ENCODE measurements around the gene NKD1. TPM values are rescaled to one million over a fixed set of nuclear protein-coding genes. Genes with fewer than 3 reads are reported as not detected.
"Not testable (repeated sequence)": the region's sequence is repeated elsewhere in the genome, so short reads cannot be mapped to it uniquely, and the experiment has no call there.

NKD1 gene
- total RNA-seq, 1 donor from 2014 or later, result 54.7 TPM

DNA sequence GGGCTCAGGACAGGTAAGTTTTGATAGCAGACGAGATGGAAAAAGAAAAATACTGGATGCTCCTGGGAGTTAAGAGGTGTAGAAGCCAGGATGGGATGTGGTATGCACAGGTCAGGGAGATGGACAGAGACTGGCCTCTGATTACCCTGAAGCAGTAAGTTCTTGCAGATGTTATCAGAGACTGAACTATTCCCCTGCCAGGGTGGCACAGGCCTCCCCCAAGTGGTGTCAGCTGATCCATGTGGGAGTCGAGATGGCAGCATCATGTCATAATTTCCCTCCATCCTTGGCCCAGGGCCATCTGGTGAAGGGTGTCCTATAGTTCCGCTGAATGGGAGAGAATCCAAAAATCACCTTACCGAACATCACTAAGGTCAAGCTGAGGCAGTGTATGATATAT, 14.1 kb upstream of the NKD1 start:
- H3K27me3 Mint-ChIP-seq (ENCODE audit: low read depth), result no peaks in the 10 kb centered on the region
- TF ChIP-seq, protein P1, sequence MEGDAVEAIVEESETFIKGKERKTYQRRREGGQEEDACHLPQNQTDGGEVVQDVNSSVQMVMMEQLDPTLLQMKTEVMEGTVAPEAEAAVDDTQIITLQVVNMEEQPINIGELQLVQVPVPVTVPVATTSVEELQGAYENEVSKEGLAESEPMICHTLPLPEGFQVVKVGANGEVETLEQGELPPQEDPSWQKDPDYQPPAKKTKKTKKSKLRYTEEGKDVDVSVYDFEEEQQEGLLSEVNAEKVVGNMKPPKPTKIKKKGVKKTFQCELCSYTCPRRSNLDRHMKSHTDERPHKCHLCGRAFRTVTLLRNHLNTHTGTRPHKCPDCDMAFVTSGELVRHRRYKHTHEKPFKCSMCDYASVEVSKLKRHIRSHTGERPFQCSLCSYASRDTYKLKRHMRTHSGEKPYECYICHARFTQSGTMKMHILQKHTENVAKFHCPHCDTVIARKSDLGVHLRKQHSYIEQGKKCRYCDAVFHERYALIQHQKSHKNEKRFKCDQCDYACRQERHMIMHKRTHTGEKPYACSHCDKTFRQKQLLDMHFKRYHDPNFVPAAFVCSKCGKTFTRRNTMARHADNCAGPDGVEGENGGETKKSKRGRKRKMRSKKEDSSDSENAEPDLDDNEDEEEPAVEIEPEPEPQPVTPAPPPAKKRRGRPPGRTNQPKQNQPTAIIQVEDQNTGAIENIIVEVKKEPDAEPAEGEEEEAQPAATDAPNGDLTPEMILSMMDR (conservative IDR thresholded peaks at IDR 0.05), result no peak
- H3K4me1 Mint-ChIP-seq, result peaks cover 13% of the 10 kb centered on the region
- H3K4me3 Mint-ChIP-seq, result no peak overlapping the region
- DNase-seq (ENCODE audit: low read depth, low spot score), result no peak
- peaks cover 4% of the 10 kb centered on the region for H3K36me3 Mint-ChIP-seq (ENCODE audit: low read depth)
- H3K27ac Mint-ChIP-seq (ENCODE audit: unreplicated experiment), result no peak overlapping the region
- H3K9me3 Mint-ChIP-seq, result peaks cover 12% of the 10 kb centered on the region

DNA sequence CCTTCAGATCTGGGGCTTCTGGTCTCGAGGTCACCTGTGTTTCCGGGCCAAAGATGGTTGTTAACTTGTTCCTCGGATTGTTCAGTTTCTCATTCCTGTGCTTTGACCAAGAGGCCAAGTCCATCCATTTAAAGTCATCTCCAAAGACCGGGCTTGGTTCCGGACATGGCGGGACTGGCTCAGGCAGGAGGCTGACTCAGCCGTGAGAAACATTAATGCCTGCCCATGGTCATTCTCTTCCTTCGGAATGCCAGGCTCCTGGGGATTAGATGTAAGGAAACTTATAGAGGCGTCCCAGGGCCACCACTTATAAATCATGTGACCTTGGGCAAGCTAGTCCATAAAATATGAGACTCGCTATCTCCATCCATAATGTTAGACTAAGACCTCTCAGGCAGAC, 13.6 kb upstream of the NKD1 start:
- peaks cover 17% of the 10 kb centered on the region for H3K4me1 Mint-ChIP-seq
- H3K27ac Mint-ChIP-seq (ENCODE audit: unreplicated experiment), result peak overlapping the region; percentile 13
- peaks cover 9% of the 10 kb centered on the region for H3K9me3 Mint-ChIP-seq
- peaks cover 4% of the 10 kb centered on the region for H3K36me3 Mint-ChIP-seq (ENCODE audit: low read depth)
- TF ChIP-seq, protein P1 (conservative IDR thresholded peaks at IDR 0.05), result no peak
- H3K4me3 Mint-ChIP-seq, result no peak overlapping the region
- no peak for DNase-seq (ENCODE audit: low read depth, low spot score)
- H3K27me3 Mint-ChIP-seq (ENCODE audit: low read depth), result no peaks in the 10 kb centered on the region

DNA sequence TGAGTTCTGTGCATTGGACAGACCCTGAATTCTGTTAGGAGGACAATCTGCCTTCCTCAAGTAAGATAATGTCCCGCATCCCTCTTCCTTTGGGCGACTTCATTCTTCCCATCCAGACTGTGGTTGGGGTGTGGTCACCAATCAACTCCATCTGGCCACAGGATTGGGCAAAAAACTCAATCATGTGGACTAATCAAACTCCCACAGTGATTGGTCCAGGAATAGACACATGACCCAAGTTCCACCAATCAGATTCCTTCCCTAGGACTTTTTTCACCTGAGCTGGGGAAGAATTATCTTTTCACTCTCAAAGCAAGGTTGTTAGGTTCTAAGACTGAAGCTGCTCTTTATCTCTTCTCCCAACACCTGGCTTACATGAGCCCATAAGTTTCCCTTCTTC, 13.2 kb upstream of the NKD1 start:
- Mint-ChIP-seq H3K36me3 (ENCODE audit: low read depth) (peaks cover 4% of the 10 kb centered on the region), H3K27ac (ENCODE audit: unreplicated experiment) (no peak overlapping the region), H3K4me1 (peaks cover 22% of the 10 kb centered on the region), H3K4me3 (no peak overlapping the region), H3K9me3 (peaks cover 7% of the 10 kb centered on the region), H3K27me3 (ENCODE audit: low read depth) (no peaks in the 10 kb centered on the region)
- TF ChIP-seq, protein P1 (conservative IDR thresholded peaks at IDR 0.05), result no peak
- DNase-seq (ENCODE audit: low read depth, low spot score), result no peak

DNA sequence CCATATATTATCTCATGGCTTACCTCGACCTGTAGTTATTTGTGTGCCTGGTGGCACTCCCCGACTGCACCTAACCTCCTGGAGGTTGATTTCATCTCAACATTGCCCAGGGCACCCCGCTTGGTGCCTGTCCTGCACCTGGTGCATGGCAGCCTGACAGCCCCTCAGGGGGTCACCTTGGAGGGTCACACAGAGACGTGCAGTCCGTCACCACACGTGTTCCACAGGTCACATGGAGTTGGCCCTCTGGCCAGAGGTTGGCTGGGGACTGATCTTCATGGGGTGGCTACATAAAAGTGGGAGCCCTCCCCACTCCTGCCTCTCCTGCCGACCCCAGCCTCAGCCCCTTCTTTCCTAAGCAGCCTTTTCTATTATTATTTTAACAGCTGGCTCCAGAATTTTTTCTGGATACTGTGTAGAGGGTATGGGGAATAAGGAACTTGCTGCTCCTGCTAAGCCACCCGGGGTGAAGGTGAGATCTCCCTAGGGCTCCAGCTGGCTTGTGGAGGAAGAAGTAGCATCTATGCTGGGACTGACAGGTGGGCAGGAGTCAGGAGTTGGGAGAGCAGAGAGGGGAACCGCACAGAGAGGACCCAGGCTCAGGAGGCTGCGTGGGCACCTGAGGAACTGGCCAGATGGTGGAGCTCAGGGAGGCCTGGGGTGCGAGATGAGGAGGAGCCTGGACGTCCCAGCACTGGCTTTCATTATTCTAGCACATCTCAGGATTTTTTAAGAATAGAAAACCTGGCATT, 12.5 kb upstream of the NKD1 start:
- DNase-seq (ENCODE audit: low read depth, low spot score), result no peak
- Mint-ChIP-seq H3K4me1 (peaks cover 29% of the 10 kb centered on the region), H3K4me3 (no peak overlapping the region), H3K27ac (ENCODE audit: unreplicated experiment) (peak overlapping the region; percentile 51), H3K9me3 (peaks cover 2% of the 10 kb centered on the region), H3K36me3 (ENCODE audit: low read depth) (no peaks in the 10 kb centered on the region), H3K27me3 (ENCODE audit: low read depth) (no peaks in the 10 kb centered on the region)
- TF ChIP-seq, protein P1 (conservative IDR thresholded peaks at IDR 0.05), result no peak

DNA sequence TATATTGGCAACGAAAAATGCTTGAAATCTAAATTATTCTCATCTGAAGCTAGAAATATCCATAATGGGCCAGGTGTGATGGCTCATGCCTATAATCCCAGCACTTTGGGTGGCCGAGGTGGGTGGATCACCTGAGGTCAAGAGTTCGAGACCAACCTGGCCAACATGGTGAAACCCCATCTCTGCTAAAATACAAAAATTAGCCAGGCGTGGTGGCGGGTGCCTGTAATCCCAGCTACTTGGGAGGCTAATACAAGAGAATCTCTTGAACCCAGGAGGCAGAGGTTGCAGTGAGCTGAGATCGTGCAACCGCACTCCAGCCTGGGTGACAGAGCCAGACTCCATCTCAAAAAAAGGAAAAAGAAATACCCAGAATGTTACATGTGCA, 11.9 kb upstream of the NKD1 start:
- H3K27me3 Mint-ChIP-seq (ENCODE audit: low read depth); H3K36me3 Mint-ChIP-seq (ENCODE audit: low read depth); H3K4me3 Mint-ChIP-seq; DNase-seq (ENCODE audit: low read depth, low spot score); H3K27ac Mint-ChIP-seq (ENCODE audit: unreplicated experiment); H3K9me3 Mint-ChIP-seq: not testable (repeated sequence)
- peaks cover 32% of the 10 kb centered on the region for H3K4me1 Mint-ChIP-seq

DNA sequence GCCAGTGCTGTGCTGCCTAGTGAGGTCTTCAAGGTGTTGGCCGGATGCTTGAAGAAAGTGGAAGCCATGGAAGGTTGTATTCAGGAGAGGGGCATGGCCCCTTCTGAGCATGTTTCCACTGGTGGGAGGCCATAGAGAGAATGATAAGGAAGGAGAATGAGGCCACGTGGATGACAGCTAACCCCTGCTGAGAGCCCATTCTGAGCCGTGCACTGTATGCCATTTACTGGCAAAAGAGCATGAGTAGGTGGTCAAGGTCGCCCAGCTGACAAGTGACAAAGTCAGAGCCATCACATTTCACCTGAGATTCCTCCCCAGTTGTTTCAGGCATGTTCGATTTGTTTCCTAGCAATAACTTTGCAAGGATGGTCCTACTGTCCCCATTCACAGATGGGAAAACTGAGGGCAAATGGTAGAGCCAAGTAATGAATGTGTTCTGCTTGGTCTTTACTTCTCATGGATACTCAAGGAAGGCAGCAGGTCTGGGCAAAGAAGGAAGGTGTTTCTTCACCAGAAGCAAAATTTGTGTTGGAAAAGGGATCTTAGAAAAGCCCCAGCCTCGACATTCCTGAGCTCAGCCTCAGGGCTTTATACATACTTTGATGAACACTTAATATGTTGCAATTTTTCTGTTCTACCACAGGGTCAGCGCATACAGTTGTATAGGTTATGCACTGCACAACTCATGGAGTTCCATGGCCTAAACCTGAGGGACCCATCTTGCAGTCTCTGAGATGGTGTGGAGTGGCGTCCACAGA, 10.5 kb upstream of the NKD1 start:
- Mint-ChIP-seq H3K36me3 (ENCODE audit: low read depth) (no peaks in the 10 kb centered on the region), H3K4me3 (peak overlapping the region; percentile 68), H3K27ac (ENCODE audit: unreplicated experiment) (no peak overlapping the region), H3K4me1 (peaks cover 42% of the 10 kb centered on the region), H3K27me3 (ENCODE audit: low read depth) (no peaks in the 10 kb centered on the region), H3K9me3 (no peaks in the 10 kb centered on the region)
- TF ChIP-seq, protein P1 (conservative IDR thresholded peaks at IDR 0.05), result no peak
- no peak for DNase-seq (ENCODE audit: low read depth, low spot score)
